Upper lobe of left lung (tissue), 4 donors: ENCODE measurements around the gene SPNS3.

Experiments
- CTCF ChIP-seq, 6 experiments: fragments of 450-650 bp in 4 of 6; fragments of 200-600 bp in 2 of 6; sonication (generic) in 2 of 6; IDR thresholded peaks; one replicate each; pipeline ENCODE4 v1.5.1; 2016 to 2019; ENCODE audit warnings: antibody characterized with exemption in 6 of 6
- POLR2A ChIP-seq, 4 donors: fragments of 450-650 bp; IDR thresholded peaks; one replicate each; pipeline ENCODE4 v1.5.1; 2016 to 2017; ENCODE audit warnings: antibody characterized with exemption in 4 of 4, mild to moderate bottlenecking in 2 of 4

GRCh38 chr17:4487820-4488716 is 54.3 kb downstream of the SPNS3 start:
- TF ChIP-seq CTCF (IDR thresholded peaks at IDR 0.05) (no peak), POLR2A (IDR thresholded peaks at IDR 0.05) (no peak)
